RPMI8226 (cell line): ENCODE data around the gene PIP4K2A.
"Not testable (repeated sequence)": the region's sequence is repeated elsewhere in the genome, so short reads cannot be mapped to it uniquely, and the experiment has no call there.

ENCODE experiments used
- DNase-seq: peaks from one replicate; pipeline ENCODE4 v3.0.0-alpha.2; 2015

PIP4K2A gene

GRCh38 chr10:22692119-22692518 lies 22.3 kb downstream of the PIP4K2A start:
- not testable (repeated sequence) for DNase-seq

DNA sequence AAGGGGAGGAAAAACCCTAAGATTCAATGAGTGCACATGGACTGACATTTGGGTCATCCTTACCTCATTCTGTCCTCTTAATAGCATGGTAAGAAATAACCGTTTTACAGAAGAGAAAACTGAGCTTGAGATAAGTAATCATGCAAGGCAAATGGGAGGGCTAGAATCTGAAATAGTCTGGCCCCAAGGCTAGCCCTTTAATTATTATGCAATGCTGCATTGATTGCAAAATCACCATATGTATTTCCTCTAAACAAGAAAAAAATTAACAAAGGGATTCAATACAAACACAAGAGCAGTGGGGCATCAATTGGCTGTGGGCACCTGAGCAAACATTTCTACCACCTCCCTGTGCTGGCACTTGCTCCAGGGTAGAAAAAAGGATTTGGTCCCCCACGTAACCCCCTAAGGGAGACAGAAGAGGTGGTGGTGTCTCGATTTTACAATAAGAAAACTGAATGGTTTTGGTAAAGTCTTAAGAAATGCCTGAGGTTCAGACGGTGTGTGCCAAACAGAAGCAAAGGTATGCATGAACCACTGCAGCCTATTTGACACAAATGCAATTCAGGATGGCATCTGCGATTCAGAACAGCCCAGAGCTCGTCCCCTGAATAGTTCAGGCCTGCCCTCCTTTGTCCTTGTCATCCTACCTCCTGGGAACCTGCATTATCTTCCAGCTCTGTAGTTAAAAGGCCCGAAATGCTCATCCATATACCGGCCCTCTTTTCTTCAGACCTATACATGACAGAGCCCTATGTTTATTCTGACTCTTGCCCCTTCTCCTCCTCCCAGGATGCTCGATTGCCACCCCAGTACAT lies 23.6 kb downstream of the PIP4K2A start:
- no peak for DNase-seq

GRCh38 chr10:22690158-22690557 lies 24.2 kb downstream of the PIP4K2A start:
- no peak for DNase-seq

GRCh38 chr10:22686347-22686746 lies 28.0 kb downstream of the PIP4K2A start:
- no peak for DNase-seq

DNA sequence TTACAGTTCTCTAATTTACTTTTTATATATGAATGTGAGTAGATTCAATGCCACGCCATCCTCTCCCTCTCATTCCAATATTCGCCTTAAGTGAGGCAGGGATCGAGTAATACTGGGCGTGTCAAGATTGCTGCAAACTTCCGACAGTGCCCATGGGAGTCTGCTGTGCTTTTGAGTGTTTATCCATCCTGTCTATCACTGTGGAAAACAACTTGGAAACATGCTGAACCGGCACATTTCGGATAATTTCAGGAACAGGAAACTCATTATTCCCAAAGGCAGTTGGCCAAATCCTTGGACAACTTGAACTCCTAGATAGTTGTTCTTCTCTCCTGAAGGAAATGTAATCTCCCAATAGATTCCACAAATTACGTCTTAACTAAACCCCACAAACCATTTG lies 28.5 kb downstream of the PIP4K2A start:
- DNase-seq, result no peak

DNA sequence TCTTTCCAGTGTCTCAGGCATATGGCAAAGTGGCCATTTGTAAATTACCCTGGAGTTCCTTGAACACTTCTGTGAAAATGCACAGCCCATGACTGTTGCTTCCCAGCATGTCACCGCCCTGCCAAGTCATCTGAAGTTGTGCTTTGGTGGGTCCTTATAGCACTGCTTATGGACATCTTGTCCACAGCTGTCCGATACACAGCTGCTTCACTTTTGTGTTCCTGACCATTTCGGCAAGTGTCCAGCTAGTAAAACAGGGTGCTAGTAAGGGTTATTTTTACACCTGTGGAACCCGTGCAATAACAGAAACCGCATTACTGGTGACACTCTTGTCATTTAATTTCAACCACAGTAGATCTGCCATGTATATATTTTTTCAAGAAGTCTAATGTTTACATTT lies 29.7 kb downstream of the PIP4K2A start:
- DNase-seq, result peak; percentile 86

DNA sequence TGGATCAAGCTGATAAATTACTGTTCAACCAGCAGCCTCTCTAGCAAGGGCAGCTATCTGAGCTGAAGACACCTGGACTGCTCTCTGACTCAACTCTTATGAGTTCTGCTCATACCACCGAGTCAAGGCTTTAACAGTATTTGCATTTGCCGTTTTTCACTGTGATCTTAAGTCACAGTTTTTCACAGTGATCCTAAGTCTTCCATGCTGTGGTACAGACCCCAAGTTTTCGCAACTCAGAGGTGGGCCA lies 31.3 kb downstream of the PIP4K2A start:
- no peak for DNase-seq

DNA sequence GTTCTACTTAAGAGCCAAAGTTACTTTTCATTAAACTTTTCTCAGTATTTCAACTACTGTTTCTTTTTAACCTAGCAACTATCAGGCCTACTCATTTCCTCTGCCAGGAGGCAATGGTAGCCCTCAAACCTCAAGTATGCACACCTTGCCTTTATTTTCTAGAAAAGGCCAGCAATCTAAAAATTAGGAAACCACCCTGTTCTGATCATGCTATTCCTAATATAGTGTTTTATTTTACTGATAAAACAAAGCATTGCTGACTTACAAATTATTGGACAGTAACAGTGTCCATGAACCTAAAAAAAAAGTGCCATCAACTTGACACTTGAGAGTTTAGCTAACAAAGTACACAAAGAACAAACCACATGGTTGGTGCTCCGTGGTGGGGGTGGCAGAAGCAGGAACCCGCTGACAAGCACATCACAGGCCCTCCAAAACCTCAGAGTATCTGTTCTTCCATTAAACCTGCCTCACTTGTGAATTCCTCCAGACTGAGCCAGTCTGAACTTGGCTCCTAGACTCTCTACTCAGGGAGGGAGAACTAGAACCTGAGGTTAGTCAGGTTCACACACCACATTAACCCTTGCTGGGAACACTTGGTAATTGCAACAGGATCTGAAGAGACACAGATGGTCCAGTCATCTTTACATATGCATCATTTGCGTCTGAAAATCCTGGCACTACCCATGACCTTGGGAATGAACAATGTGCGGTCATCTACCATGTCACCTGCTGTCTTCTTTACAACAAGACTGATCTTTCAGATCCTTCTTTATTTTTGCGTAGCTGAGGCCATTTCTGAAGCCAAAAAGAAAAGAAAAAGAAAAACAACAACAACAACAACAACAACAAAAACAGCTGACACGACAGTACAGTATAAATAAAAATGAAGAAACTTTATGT lies 31.9 kb downstream of the PIP4K2A start:
- peak; percentile 90 for DNase-seq

GRCh38 chr10:22681783-22682183 lies 32.6 kb downstream of the PIP4K2A start:
- peak; percentile 68 for DNase-seq

- no peak for DNase-seq
These were observed 33.1 kb downstream of the PIP4K2A start for GRCh38 chr10:22681301-22681700.

- no peak for DNase-seq
These were observed 34.8 kb downstream of the PIP4K2A start for GRCh38 chr10:22679608-22680007.

DNA sequence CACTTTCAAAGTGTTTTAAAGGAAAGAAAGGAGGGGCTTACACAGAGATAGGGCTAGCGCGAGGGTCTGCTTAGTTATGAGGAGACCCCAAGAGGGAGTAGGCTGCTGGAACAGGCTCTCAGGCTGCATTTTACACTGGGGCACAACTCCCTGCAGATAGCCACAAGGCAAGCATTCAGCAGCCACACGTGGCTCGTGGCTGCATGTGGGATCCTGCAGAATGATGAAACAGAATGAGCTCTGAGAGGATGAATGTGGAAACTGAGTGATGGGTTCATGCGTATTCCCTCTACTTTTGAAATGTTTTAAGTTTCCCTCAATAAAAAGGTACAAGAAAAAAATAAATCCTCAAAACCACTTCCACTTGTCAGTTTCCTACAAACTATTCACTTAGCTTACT lies 37.0 kb downstream of the PIP4K2A start:
- DNase-seq, result no peak

DNA sequence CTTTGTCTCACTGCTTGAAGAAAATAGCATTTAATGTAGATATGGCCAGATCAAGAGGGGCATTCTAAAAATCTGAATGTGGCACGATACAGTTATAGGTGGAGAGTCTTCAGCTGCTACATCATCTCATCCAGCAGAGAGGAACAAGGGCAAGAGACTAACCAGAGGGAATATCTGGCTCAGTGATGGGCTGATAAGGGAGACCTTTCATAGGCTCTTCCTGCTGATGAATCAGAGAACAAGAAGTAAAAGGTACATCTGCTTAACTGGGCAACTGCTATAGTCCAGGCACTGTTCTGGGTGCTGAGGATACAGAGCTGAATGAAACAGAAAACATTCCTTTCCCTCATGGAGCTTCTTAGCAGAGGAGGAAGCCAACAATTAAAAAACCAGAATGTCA lies 37.9 kb downstream of the PIP4K2A start:
- DNase-seq, result no peak

DNA sequence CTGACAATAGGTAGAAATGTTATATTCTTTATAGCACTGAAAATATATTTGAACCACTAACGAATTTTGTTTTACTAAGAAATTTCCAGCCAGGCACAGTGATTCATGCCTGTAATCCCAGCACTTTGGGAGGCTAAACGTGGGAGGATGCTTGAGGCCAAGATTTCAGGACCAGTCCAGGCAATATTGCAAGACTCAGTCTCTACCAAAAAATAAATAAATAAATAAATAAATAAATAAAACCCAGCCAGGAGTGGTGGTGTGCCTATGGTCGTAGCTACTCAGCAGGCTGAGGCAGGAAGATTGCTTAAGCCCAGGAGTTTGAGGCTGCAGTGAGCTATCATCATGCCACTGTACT lies 39.8 kb downstream of the PIP4K2A start:
- DNase-seq, result no peak

GRCh38 chr10:22673785-22674572 lies 40.4 kb downstream of the PIP4K2A start:
- DNase-seq, result no peak

GRCh38 chr10:22673091-22673392 lies 41.3 kb downstream of the PIP4K2A start:
- no peak for DNase-seq

DNA sequence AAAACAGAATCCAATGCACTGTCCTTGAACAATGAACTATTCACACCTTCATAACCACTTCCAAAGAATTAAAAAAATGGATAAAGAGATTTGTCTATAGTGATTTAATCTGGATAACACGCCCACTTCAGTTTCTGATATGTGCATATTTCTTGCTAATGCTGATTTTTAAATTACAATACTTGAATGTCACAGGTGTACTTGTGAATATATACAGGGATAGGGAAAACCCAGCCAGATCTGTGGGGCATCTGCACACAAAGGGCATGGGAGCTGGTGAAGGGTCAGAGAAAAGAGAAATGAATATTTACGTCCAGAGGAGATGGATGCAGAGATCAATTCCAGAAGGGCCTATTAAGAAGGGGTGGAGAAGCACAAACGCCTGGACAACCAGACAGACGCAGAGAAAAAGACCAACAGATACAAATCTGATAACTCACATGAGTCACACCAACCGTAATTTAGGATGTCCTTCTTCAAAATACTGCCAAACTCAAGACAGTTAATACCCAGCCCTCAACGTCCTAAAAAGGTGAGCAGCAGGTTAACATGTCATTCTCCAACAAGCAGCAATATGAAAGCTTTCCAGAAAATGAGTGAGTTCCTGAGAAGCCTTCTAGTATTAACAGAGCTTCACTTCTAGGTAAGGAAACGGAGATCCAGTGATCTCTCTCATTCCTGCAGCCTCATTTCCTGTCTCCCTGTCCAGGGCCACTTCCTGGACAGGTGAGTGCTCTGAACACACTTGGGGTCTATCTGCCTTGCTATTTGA lies 41.9 kb downstream of the PIP4K2A start:
- no peak for DNase-seq

- no peak for DNase-seq
These were observed 43.6 kb downstream of the PIP4K2A start for GRCh38 chr10:22670788-22671187.

DNA sequence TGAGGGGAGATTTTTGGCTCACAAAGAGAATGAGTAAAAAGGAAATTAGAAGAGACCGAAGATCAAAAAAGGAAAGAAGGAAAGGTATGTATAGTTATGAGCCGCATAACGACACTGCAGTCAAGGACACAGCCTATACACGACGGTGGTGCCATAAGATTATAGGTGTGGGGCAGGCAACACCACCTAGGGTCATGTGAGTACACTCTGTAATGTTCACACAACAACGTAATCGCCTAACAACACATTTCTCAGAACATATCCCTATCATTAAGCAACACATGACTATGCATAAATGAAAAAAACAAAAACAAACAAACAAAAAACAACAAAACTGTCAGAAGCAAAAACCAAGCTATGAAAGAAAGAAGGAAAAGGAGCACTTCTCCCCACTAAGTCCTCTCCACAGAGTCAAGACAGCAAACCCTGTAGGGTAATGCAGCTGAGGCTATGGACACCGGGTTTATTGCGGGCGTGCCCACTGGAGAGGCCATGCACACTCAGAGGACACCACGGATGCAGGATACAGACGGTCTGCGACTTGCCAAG lies 45.1 kb downstream of the PIP4K2A start:
- DNase-seq, result no peak

DNA sequence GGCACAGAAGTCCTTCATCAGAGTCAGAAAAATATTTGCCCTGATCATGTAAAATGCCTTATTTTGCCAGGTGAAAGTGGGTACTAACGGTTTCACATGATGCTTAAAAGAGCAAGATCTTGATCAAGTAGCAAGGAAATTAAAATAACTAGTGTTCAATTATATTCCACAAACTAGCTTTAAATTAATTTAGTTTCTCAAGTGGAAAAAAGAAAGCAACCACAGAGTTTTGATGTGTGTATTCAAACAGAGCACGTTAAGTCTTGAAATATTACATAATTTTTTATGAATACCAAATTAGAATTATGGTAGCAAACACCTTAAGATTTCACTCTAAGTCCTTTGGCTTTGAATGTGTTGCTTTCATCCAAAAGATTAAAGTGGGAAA lies 47.3 kb downstream of the PIP4K2A start:
- DNase-seq, result no peak

DNA sequence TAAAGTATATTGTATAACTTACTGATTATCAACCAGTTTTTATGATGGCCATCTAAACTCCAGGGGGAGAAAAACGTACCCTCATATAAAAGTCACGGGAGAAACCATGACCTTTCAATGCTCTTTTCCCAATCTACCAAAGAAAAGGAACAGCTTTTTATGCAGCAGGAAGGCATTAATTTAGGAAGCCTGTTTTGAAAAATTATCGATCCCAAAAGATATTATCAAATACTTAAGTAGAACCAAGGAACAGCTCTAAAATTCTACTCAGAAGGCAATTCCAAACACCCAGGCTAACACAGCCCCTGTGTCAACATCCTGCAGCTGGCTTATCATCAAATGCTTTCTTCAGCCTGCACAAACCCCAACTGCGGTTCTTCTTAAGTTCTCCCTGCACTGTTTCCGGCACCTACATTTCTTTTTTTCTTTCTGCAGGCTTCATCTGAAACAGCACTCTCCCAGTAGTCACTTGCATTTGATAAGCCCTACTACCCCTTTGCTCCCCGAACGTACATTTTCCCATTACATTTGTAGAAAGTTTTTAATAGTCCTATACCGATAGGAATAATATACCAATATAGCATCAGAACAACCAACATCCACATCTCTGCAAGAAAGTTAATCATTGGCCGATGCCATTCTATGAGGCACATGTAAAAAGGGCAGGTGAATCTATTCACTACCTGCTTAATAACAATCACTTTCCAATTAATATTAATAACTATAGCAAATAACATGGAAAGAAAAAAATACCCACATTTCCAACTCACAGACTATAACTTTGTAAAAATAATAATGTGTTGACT lies 47.9 kb downstream of the PIP4K2A start:
- no peak for DNase-seq

DNA sequence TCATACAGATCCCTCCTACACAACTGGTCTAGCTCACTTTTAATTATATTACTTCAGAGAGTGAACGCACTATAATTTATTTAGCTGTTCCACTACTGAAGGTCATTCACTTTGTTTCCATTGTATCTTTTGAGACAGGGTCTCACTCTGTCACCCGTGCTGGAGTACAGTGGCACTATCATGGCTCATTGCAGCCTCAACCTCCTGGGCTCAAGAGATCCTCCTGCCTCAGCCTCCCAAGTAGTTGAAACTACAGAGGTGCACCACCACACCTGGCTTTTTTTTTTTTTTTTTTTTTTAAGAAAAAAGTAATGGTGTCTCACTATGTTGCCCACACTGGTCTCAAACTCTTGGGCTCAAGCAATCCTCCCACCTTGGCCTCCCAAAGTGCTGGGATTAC lies 49.0 kb downstream of the PIP4K2A start:
- no peak for DNase-seq
